ENCODE data around the gene ADCY7.
A peak's percentile ranks its signal among the peaks of the same experiment; 100 is the strongest.

DNA sequence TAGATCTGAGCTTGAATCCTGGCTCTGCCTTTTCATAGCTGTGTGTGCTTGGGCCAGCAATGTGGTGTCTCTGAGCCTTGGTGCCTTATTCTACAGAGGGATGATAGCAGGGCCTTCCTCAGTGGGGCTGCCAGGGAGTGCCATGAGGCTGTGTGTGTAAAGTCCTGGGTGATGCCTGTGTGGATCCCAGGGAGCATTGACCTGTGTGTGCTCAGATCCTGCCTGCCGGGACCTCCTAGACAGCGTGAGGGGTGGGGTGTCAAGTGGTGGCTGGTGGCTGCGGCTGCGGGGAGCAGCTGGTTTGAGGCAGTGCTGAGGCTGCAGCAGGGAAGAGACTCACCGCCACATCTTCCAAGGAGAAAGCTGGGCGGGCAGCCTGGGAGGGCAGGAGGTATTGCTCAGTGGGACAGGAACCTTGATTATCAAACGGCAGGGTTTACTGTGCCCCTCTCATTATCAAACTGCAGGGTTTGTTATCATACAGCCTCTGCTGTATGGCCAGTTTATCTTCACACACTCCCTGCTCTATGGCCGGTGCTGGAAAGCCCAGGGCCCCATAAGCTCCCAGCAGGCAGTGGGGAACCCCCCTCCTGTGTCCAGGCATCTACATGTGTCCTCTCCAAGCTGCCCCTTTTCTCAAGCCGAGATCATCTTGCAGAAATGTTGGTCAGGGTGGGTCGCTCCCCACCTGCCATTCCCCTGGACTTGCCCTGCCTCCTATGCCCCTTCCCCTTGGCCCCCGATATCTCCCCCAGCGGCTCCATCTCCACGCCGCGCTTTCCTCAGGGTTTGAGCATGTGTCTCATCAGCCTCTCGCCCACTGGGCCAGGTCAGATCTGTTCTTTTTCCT lies 3.1 kb upstream of the ADCY7 start:
- TF ChIP-seq CBFB (CRISPR knock-in tag; IDR thresholded peaks at IDR 0.05): 0 out of 2 replicates have a peak, but pooled peaks have one; percentile 76
- no peak for TF ChIP-seq ZFP30 (CRISPR knock-in tag; IDR thresholded peaks at IDR 0.05; ENCODE audit: borderline replicate concordance)
- TF ChIP-seq POLR2AphosphoS5 (IDR thresholded peaks at IDR 0.05; ENCODE audit: control insufficient read depth, insufficient read depth, low read depth, low read length): peak; percentile 88
- no peak; a peak in 1 of 4 replicates for TF ChIP-seq TBL1XR1 (IDR thresholded peaks at IDR 0.05; ENCODE audit: low read length in 2 of 2)
- TF ChIP-seq CTCF (IDR thresholded peaks at IDR 0.05 in 2 of 3, conservative IDR thresholded peaks at IDR 0.05 in 1 of 3; ENCODE audit: insufficient read depth in 2 of 3, low read depth in 1 of 3, low read length in 3 of 3): no peak
- no peak for TF ChIP-seq HNRNPUL1 (IDR thresholded peaks at IDR 0.05; ENCODE audit: low read length)
- no peak for TF ChIP-seq STAT6 (CRISPR knock-in tag; IDR thresholded peaks at IDR 0.05)
- TF ChIP-seq ZNF785 (CRISPR knock-in tag; IDR thresholded peaks at IDR 0.05): no peak
